Measurements from ENCODE around the gene GALT. TPM values are rescaled to one million over a fixed set of nuclear protein-coding genes. Genes with fewer than 3 reads are reported as not detected.
"Not testable (repeated sequence)": the region's sequence is repeated elsewhere in the genome, so short reads cannot be mapped to it uniquely, and the experiment has no call there.

GALT gene
- total RNA-seq, 2 donors from 2014 or later, result 30.9 to 35.0 TPM

GRCh38 chr9:34635556-34635955 is 10.9 kb upstream of the GALT start:
- no peak overlapping the region for H3K27ac ChIP-seq
- H3K9me3 ChIP-seq, result no peaks in the 10 kb centered on the region
- DNase-seq (ENCODE audit: low spot score), result no peak
- no peak for TF ChIP-seq CTCF (IDR thresholded peaks at IDR 0.05)
- H3K36me3 ChIP-seq, result peaks cover 7% of the 10 kb centered on the region
- no peaks in the 10 kb centered on the region for H3K27me3 ChIP-seq
- no peak overlapping the region for H3K4me3 ChIP-seq
- H3K4me1 ChIP-seq, result peaks cover 0 to 19% of the 10 kb centered on the region in 2 donors

GRCh38 chr9:34636791-34637355 is 9.6 kb upstream of the GALT start:
- H3K27me3 ChIP-seq, result no peaks in the 10 kb centered on the region
- peaks cover 7% of the 10 kb centered on the region for H3K36me3 ChIP-seq
- peak overlapping the region; percentile 49 to 81 for H3K4me3 ChIP-seq
- no peak for TF ChIP-seq CTCF (IDR thresholded peaks at IDR 0.05)
- H3K27ac ChIP-seq, result peak overlapping the region; percentile 86 to 88
- H3K9me3 ChIP-seq, result no peaks in the 10 kb centered on the region
- DNase-seq (ENCODE audit: low spot score), result no peak
- H3K4me1 ChIP-seq, result peaks cover 0 to 19% of the 10 kb centered on the region in 2 donors

GRCh38 chr9:34637356-34638137 is 8.9 kb upstream of the GALT start, which contains the start of gene SIGMAR1:
Gene SIGMAR1 (minus strand): TSS chr9:34637787. CDS start chr9:34637697, 90 bp downstream.
- Histone ChIP-seq H3K27ac (peak within 1 kb of the TSS; percentile 86 to 88), H3K36me3 (peaks cover 7% of the 10 kb centered on the region)
- no peak for TF ChIP-seq CTCF (IDR thresholded peaks at IDR 0.05)

GRCh38 chr9:34638138-34638445 is 8.4 kb upstream of the GALT start:
- H3K36me3 ChIP-seq, result peaks cover 7% of the 10 kb centered on the region
- H3K27me3 ChIP-seq, result no peaks in the 10 kb centered on the region

More at GRCh38 chr9:34637356-34638137, 8.9 kb upstream of the GALT start, which contains the start of gene SIGMAR1:
- peaks cover 0 to 19% of the 10 kb centered on the region in 2 donors for H3K4me1 ChIP-seq
- peak; percentile 92 for DNase-seq (ENCODE audit: low spot score)
- no peaks in the 10 kb centered on the region for H3K27me3 ChIP-seq
- peak within 1 kb of the TSS; percentile 49 to 81 for H3K4me3 ChIP-seq
- H3K9me3 ChIP-seq, result no peaks in the 10 kb centered on the region

GRCh38 chr9:34639322-34639721 is 7.2 kb upstream of the GALT start:
- not testable (repeated sequence) for H3K4me3 ChIP-seq; H3K27me3 ChIP-seq; H3K9me3 ChIP-seq; DNase-seq (ENCODE audit: low spot score); H3K27ac ChIP-seq; H3K36me3 ChIP-seq
- peaks cover 0 to 19% of the 10 kb centered on the region in 2 donors for H3K4me1 ChIP-seq

More at GRCh38 chr9:34638138-34638445, 8.4 kb upstream of the GALT start:
- no peak for DNase-seq (ENCODE audit: low spot score)
- no peak for TF ChIP-seq CTCF (IDR thresholded peaks at IDR 0.05)
- peak overlapping the region; percentile 49 to 81 for H3K4me3 ChIP-seq
- H3K9me3 ChIP-seq, result no peaks in the 10 kb centered on the region
- H3K4me1 ChIP-seq, result peaks cover 0 to 19% of the 10 kb centered on the region in 2 donors
- peak overlapping the region; percentile 86 to 88 for H3K27ac ChIP-seq

GRCh38 chr9:34642679-34643078 is 3.8 kb upstream of the GALT start:
- Histone ChIP-seq H3K36me3 (no peaks in the 10 kb centered on the region), H3K4me3 (no peak overlapping the region), H3K9me3 (no peaks in the 10 kb centered on the region), H3K4me1 (peaks cover 0 to 20% of the 10 kb centered on the region in 2 donors), H3K27me3 (no peaks in the 10 kb centered on the region), H3K27ac (no peak overlapping the region)
- DNase-seq (ENCODE audit: low spot score), result no peak
- TF ChIP-seq CTCF (IDR thresholded peaks at IDR 0.05), result no peak

Measured in right atrium auricular region (tissue), 2 donors.